VCaP (cell line): ENCODE results near the gene PRDM16.

Source experiments
- H3K27ac ChIP-seq: fragments of 450-650 bp; 2 replicates; pipeline ENCODE4 v1.5.1; 2017
- CTCF ChIP-seq: fragments of 450-650 bp; conservative IDR thresholded peaks from 2 replicates; pipeline ENCODE4 v1.5.1; 2017; ENCODE audit warnings: mild to moderate bottlenecking, moderate library complexity

Gene PRDM16

GRCh38 chr1:3419415-3420204 is 350.6 kb downstream of the PRDM16 start:
- no peak for TF ChIP-seq CTCF
- no peak overlapping the region for H3K27ac ChIP-seq

GRCh38 chr1:3420218-3420951 is 351.4 kb downstream of the PRDM16 start:
- no peak overlapping the region for H3K27ac ChIP-seq
- no peak for TF ChIP-seq CTCF

- TF ChIP-seq CTCF = no peak
- no peak overlapping the region for H3K27ac ChIP-seq
Observed at GRCh38 chr1:3422638-3423037, 353.6 kb downstream of the PRDM16 start.

GRCh38 chr1:3423245-3423829 is 354.3 kb downstream of the PRDM16 start:
- no peak overlapping the region for H3K27ac ChIP-seq
- no peak for TF ChIP-seq CTCF

GRCh38 chr1:3423896-3424611 is 355.1 kb downstream of the PRDM16 start:
- TF ChIP-seq CTCF = no peak

GRCh38 chr1:3425486-3426215 is 356.6 kb downstream of the PRDM16 start:
- H3K27ac ChIP-seq = peak overlapping the region; percentile 38; the same call in 1 of the 2 replicates
- no peak for TF ChIP-seq CTCF

More at GRCh38 chr1:3423896-3424611, 355.1 kb downstream of the PRDM16 start:
- H3K27ac ChIP-seq = no peak overlapping the region
